Neuronal stem cell (in vitro differentiated cells): ENCODE data around the gene SMOC2. TPM values are rescaled to one million over a fixed set of nuclear protein-coding genes. Genes with fewer than 3 reads are reported as not detected.

Experiments used
- DNase-seq: peaks from one replicate; pipeline ENCODE4 v3.0.0-alpha.2; 2013; ENCODE audit warnings: low spot score
- H2AFZ ChIP-seq: one replicate; pipeline ENCODE4 v1.6.1; 2013; ENCODE audit warnings: mild to moderate bottlenecking, low read length, inconsistent platforms
- H2AK5ac ChIP-seq: 2 replicates; pipeline ENCODE4 v1.6.1; 2013; ENCODE audit warnings: low read depth, mild to moderate bottlenecking, inconsistent platforms, low read length, moderate library complexity, mixed read lengths
- H2BK120ac ChIP-seq: 2 replicates; pipeline ENCODE4 v1.6.1; 2013; ENCODE audit warnings: low read depth, mild to moderate bottlenecking, inconsistent platforms, low read length, moderate library complexity, mixed read lengths
- H2BK12ac ChIP-seq: one replicate; pipeline ENCODE4 v1.6.1; 2013; ENCODE audit warnings: low read length, inconsistent platforms
- H2BK15ac ChIP-seq: 2 replicates; pipeline ENCODE4 v1.6.1; 2013; ENCODE audit warnings: mild to moderate bottlenecking, low read length, inconsistent platforms, mixed read lengths
- H2BK5ac ChIP-seq: one replicate; pipeline ENCODE4 v1.6.1; 2013; ENCODE audit warnings: inconsistent platforms, mild to moderate bottlenecking, low read length, moderate library complexity
- H3K14ac ChIP-seq: one replicate; pipeline ENCODE4 v1.6.1; 2013; ENCODE audit warnings: low read length, inconsistent platforms
- H3K18ac ChIP-seq: 2 replicates; pipeline ENCODE4 v1.6.1; 2013; ENCODE audit warnings: low read length, inconsistent platforms
- H3K23ac ChIP-seq: 2 replicates; pipeline ENCODE4 v1.6.1; 2013; ENCODE audit warnings: low read depth, mild to moderate bottlenecking, mixed read lengths, low read length, inconsistent platforms; ENCODE audit not compliant: poor library complexity
- H3K27ac ChIP-seq: replicated peaks from 3 replicates; pipeline ENCODE4 v1.5.1; 2013; ENCODE audit warnings: low read length, inconsistent platforms
- H3K27me3 ChIP-seq, 3 experiments: 2 replicates each; pipeline ENCODE4 v1.6.1; 2013; ENCODE audit warnings: low read length in 3 of 3, mild to moderate bottlenecking in 2 of 3, inconsistent platforms in 1 of 3, low read depth in 1 of 3, mixed read lengths in 1 of 3, moderate library complexity in 1 of 3; ENCODE audit not compliant: control insufficient read depth in 3 of 3, insufficient read depth in 3 of 3
- H3K36me3 ChIP-seq, 2 donors: replicated peaks in 1 of 2; 2 replicates each; pipeline ENCODE4 v1.6.1; 2013; ENCODE audit warnings: low read length in 2 of 2; ENCODE audit not compliant: control insufficient read depth in 2 of 2, insufficient read depth in 2 of 2
- H3K4ac ChIP-seq: 2 replicates; pipeline ENCODE4 v1.6.1; 2013; ENCODE audit warnings: inconsistent platforms, mild to moderate bottlenecking, low read length, moderate library complexity
- H3K4me1 ChIP-seq, 2 donors: 1 replicate in 1 of 2; 2 replicates in 1 of 2; pipeline ENCODE4 v1.6.1; 2013; ENCODE audit warnings: low read length in 2 of 2, low read depth in 1 of 2; ENCODE audit not compliant: control insufficient read depth in 2 of 2, insufficient read depth in 1 of 2
- H3K4me2 ChIP-seq: one replicate; pipeline ENCODE4 v1.6.1; 2013; ENCODE audit warnings: mild to moderate bottlenecking, low read length, inconsistent platforms; ENCODE audit not compliant: insufficient read depth, poor library complexity, severe bottlenecking
- H3K4me3 ChIP-seq, 2 donors: 2 replicates each; pipeline ENCODE4 v1.5.1; 2013; ENCODE audit warnings: low read length in 2 of 2, mild to moderate bottlenecking in 2 of 2, inconsistent platforms in 1 of 2, moderate library complexity in 1 of 2
- H3K79me1 ChIP-seq: one replicate; pipeline ENCODE4 v1.6.1; 2013; ENCODE audit warnings: low read depth, mild to moderate bottlenecking, inconsistent platforms, low read length, moderate library complexity
- H3K9ac ChIP-seq: one replicate; pipeline ENCODE4 v1.6.1; 2013; ENCODE audit warnings: mild to moderate bottlenecking, low read depth, low read length, inconsistent platforms; ENCODE audit not compliant: poor library complexity
- H3K9me3 ChIP-seq, 2 donors: replicated peaks in 1 of 2; 2 replicates each; pipeline versions ENCODE3 to v1.6.1; 2013; ENCODE audit warnings: low read length in 2 of 2, mild to moderate bottlenecking in 2 of 2, inconsistent platforms in 1 of 2, low read depth in 1 of 2, mixed read lengths in 1 of 2, moderate library complexity in 1 of 2; ENCODE audit not compliant: control insufficient read depth in 2 of 2, insufficient read depth in 1 of 2
- H4K8ac ChIP-seq: one replicate; pipeline ENCODE4 v1.6.1; 2013; ENCODE audit warnings: low read depth, mild to moderate bottlenecking, inconsistent platforms, low read length, moderate library complexity
- H4K91ac ChIP-seq: one replicate; pipeline ENCODE4 v1.6.1; 2013; ENCODE audit warnings: low read length, low read depth, mild to moderate bottlenecking, inconsistent platforms; ENCODE audit not compliant: poor library complexity
- WGBS, 2 donors: extraction: QIAGEN DNeasy Blood & Tissue Kit; methylation state at CpG; one replicate each; pipeline ENCODE4 v1.1.7; 2013; ENCODE audit warnings: missing lambda C conversion rate in 2 of 2, mixed read lengths in 1 of 2; ENCODE audit not compliant: insufficient read length in 2 of 2, insufficient replicate concordance in 1 of 2; ENCODE audit errors: extremely low coverage in 2 of 2; 5-methylcytosine and 5-hydroxymethylcytosine counted together
- polyA plus RNA-seq, 2 experiments: library from polyadenylated mRNA; stranded (reverse); fragments of 200-250 nt; gene quantifications; one replicate each; pipeline ENCODE4 v1.2.3, GENCODE V29; 2013

SMOC2 gene
- 0.20 TPM for polyA plus RNA-seq (2013, experiment 1 of 2)
- polyA plus RNA-seq (2013, experiment 2 of 2): 0.11 TPM

GRCh38 chr6:168440520-168441433 is at the start of gene SMOC2:
SMOC2 (plus strand) TSS chr6:168441184; CDS start chr6:168441371, 187 bp downstream.
- no peaks in the 10 kb centered on the region for H3K79me1 ChIP-seq
- no peak within 1 kb of the TSS for H2BK120ac ChIP-seq
- H3K36me3 ChIP-seq: no peaks in the 10 kb centered on the region
- peak within 1 kb of the TSS; percentile 95 for H3K9ac ChIP-seq
- H3K27me3 ChIP-seq: peaks cover 16 to 67% (median 44%) of the 10 kb centered on the region in 3 experiments
- H3K9me3 ChIP-seq: no peaks in the 10 kb centered on the region
- H3K4ac ChIP-seq: no peak within 1 kb of the TSS
- DNase-seq: no peak
- peak within 1 kb of the TSS; percentile 81 for H2BK12ac ChIP-seq
- H3K18ac ChIP-seq: peak within 1 kb of the TSS; percentile 86
- peak within 1 kb of the TSS; percentile 87 for H2AFZ ChIP-seq
- peak within 1 kb of the TSS; percentile 90 for H3K14ac ChIP-seq
- H2BK5ac ChIP-seq: no peak within 1 kb of the TSS
- H3K23ac ChIP-seq: peak within 1 kb of the TSS; percentile 94
- peak within 1 kb of the TSS; percentile 99 for H3K4me2 ChIP-seq
- WGBS, 2 donors: no CpG with 5 or more reads among the region's 81 CpGs
- H4K8ac ChIP-seq: no peak within 1 kb of the TSS
- H3K4me1 ChIP-seq: peaks cover 7 to 13% of the 10 kb centered on the region in 2 donors
- no peak within 1 kb of the TSS for H3K27ac ChIP-seq
- H2AK5ac ChIP-seq: no peak within 1 kb of the TSS
- no peak within 1 kb of the TSS for H4K91ac ChIP-seq
- H2BK15ac ChIP-seq: no peak within 1 kb of the TSS
- peak within 1 kb of the TSS; percentile 41 to 79 for H3K4me3 ChIP-seq

- Histone ChIP-seq H3K18ac (peak overlapping the region; percentile 67), H3K9ac (no peak overlapping the region), H3K36me3 (no peaks in the 10 kb centered on the region), H3K14ac (peak overlapping the region; percentile 87), H2AK5ac (peak overlapping the region; percentile 71), H3K4me3 (no peak overlapping the region), H4K8ac (peak overlapping the region; percentile 74), H3K27me3 (no peaks in the 10 kb centered on the region), H3K79me1 (no peaks in the 10 kb centered on the region), H4K91ac (no peak overlapping the region), H3K23ac (no peak overlapping the region), H2BK15ac (no peak overlapping the region), H3K4ac (no peak overlapping the region), H2AFZ (no peak overlapping the region), H3K4me2 (no peak overlapping the region), H2BK12ac (no peak overlapping the region), H3K27ac (no peak overlapping the region), H3K9me3 (no peaks in the 10 kb centered on the region), H3K4me1 (peaks cover 0 to 3% of the 10 kb centered on the region in 2 donors), H2BK120ac (no peak overlapping the region), H2BK5ac (no peak overlapping the region)
- WGBS, 2 donors: no CpG with 5 or more reads among the region's 23 CpGs
- no peak for DNase-seq
These were observed 47.7 kb upstream of the SMOC2 start for GRCh38 chr6:168393126-168393870.

GRCh38 chr6:168394606-168395005 is 46.4 kb upstream of the SMOC2 start:
- H3K4me3 ChIP-seq: no peak overlapping the region
- no peak overlapping the region for H4K91ac ChIP-seq
- H3K18ac ChIP-seq: no peak overlapping the region
- H3K14ac ChIP-seq: no peak overlapping the region
- H3K79me1 ChIP-seq: no peaks in the 10 kb centered on the region
- peaks cover 0 to 3% of the 10 kb centered on the region in 2 donors for H3K9me3 ChIP-seq
- H3K4me2 ChIP-seq: no peak overlapping the region
- no peak overlapping the region for H3K9ac ChIP-seq
- H3K27me3 ChIP-seq: no peaks in the 10 kb centered on the region
- no peak overlapping the region for H2BK120ac ChIP-seq
- DNase-seq: no peak
- H2AK5ac ChIP-seq: no peak overlapping the region
- no peak overlapping the region for H4K8ac ChIP-seq
- H2BK15ac ChIP-seq: no peak overlapping the region
- no peak overlapping the region for H2BK12ac ChIP-seq
- no peak overlapping the region for H2BK5ac ChIP-seq
- H2AFZ ChIP-seq: no peak overlapping the region
- H3K4ac ChIP-seq: no peak overlapping the region
- peaks cover 0 to 3% of the 10 kb centered on the region in 2 donors for H3K4me1 ChIP-seq
- no peak overlapping the region for H3K27ac ChIP-seq
- WGBS, 2 donors: no CpG with 5 or more reads among the region's 12 CpGs
- H3K36me3 ChIP-seq: no peaks in the 10 kb centered on the region
- peak overlapping the region; percentile 46 for H3K23ac ChIP-seq

- H3K27me3 ChIP-seq: no peaks in the 10 kb centered on the region
- no peak overlapping the region for H3K4me3 ChIP-seq
- WGBS, 2 donors: no CpG with 5 or more reads among the region's 12 CpGs
These were observed 45.0 kb upstream of the SMOC2 start for GRCh38 chr6:168395983-168396382.

More at GRCh38 chr6:168395983-168396382, 45.0 kb upstream of the SMOC2 start:
- Histone ChIP-seq H3K9ac (no peak overlapping the region), H3K14ac (no peak overlapping the region), H3K9me3 (peaks cover 0 to 3% of the 10 kb centered on the region in 2 donors), H3K36me3 (no peaks in the 10 kb centered on the region), H2BK15ac (no peak overlapping the region), H3K23ac (no peak overlapping the region), H3K27ac (no peak overlapping the region), H2AFZ (no peak overlapping the region), H3K18ac (no peak overlapping the region), H2BK120ac (no peak overlapping the region), H4K91ac (no peak overlapping the region), H2AK5ac (no peak overlapping the region), H3K4me1 (no peaks in the 10 kb centered on the region), H3K4ac (no peak overlapping the region), H4K8ac (no peak overlapping the region), H3K4me2 (no peak overlapping the region), H2BK5ac (no peak overlapping the region), H2BK12ac (no peak overlapping the region), H3K79me1 (no peaks in the 10 kb centered on the region)
- no peak for DNase-seq
